Thyroid gland (tissue), 4 donors: ENCODE data around the gene NOX1. TPM values are rescaled to one million over a fixed set of nuclear protein-coding genes. Genes with fewer than 3 reads are reported as not detected.
"Not testable (repeated sequence)": the region's sequence is repeated elsewhere in the genome, so short reads cannot be mapped to it uniquely, and the experiment has no call there.

Experiments used
- DNase-seq, 2 donors: peaks; one replicate each; pipeline ENCODE4 v3.0.0-alpha.2; 2019
- H3K27ac ChIP-seq, 3 donors: fragments of 200-600 bp; sonication (generic); 1 replicate in 2 of 3; 2 replicates in 1 of 3; pipeline ENCODE4 v1.5.1; 2016 to 2019; ENCODE audit warnings: mild to moderate bottlenecking in 1 of 3, moderate library complexity in 1 of 3
- H3K27me3 ChIP-seq: fragments of 200-600 bp; sonication (generic); one replicate; pipeline ENCODE4 v1.5.1; 2019
- H3K36me3 ChIP-seq, 2 donors: fragments of 200-600 bp; sonication (generic); one replicate each; pipeline ENCODE4 v1.5.1; 2016 to 2019
- H3K4me1 ChIP-seq, 2 donors: fragments of 200-600 bp; sonication (generic); one replicate each; pipeline ENCODE4 v1.5.1; 2017 to 2019
- H3K4me3 ChIP-seq, 3 donors: fragments of 200-600 bp; sonication (generic); replicated peaks in 1 of 3; 1 replicate in 2 of 3; 2 replicates in 1 of 3; pipeline ENCODE4 v1.5.1; 2016; ENCODE audit warnings: mild to moderate bottlenecking in 1 of 3
- H3K9me3 ChIP-seq: fragments of 200-600 bp; sonication (generic); one replicate; pipeline ENCODE4 v1.5.1; 2017
- POLR2A ChIP-seq, 2 donors: fragments of 450-650 bp; IDR thresholded peaks; one replicate each; pipeline ENCODE4 v1.6.1; 2017; ENCODE audit warnings: antibody characterized with exemption in 2 of 2, mild to moderate bottlenecking in 2 of 2, moderate library complexity in 1 of 2
- WGBS, 2 donors: methylation state at CpG; one replicate each; pipeline ENCODE4 v1.1.5; 2017; 5-methylcytosine and 5-hydroxymethylcytosine counted together
- intact Hi-C: fragments of 100-400 bp; cut with DNase I; formaldehyde crosslinking; loops from one replicate; pipeline ENCODE4 v1.15.1; 2023
- total RNA-seq, 4 donors: library from RNA; depleted of rRNA; stranded (reverse); fragments of >200 nt; gene quantifications; one replicate each; pipeline ENCODE4 v1.2.3, GENCODE V29; 2016
- TF ChIP-seq, protein P1 (sequence below), 6 experiments: fragments of 200-600 bp in 3 of 6; fragments of 450-650 bp in 3 of 6; sonication (generic) in 3 of 6; IDR thresholded peaks; one replicate each; pipeline ENCODE4 v1.5.1; 2016 to 2019; ENCODE audit warnings: antibody characterized with exemption in 6 of 6, mild to moderate bottlenecking in 2 of 6, inconsistent platforms in 1 of 6, moderate library complexity in 1 of 6

Gene NOX1
- total RNA-seq, 4 donors from 2014 or later: not detected

DNA sequence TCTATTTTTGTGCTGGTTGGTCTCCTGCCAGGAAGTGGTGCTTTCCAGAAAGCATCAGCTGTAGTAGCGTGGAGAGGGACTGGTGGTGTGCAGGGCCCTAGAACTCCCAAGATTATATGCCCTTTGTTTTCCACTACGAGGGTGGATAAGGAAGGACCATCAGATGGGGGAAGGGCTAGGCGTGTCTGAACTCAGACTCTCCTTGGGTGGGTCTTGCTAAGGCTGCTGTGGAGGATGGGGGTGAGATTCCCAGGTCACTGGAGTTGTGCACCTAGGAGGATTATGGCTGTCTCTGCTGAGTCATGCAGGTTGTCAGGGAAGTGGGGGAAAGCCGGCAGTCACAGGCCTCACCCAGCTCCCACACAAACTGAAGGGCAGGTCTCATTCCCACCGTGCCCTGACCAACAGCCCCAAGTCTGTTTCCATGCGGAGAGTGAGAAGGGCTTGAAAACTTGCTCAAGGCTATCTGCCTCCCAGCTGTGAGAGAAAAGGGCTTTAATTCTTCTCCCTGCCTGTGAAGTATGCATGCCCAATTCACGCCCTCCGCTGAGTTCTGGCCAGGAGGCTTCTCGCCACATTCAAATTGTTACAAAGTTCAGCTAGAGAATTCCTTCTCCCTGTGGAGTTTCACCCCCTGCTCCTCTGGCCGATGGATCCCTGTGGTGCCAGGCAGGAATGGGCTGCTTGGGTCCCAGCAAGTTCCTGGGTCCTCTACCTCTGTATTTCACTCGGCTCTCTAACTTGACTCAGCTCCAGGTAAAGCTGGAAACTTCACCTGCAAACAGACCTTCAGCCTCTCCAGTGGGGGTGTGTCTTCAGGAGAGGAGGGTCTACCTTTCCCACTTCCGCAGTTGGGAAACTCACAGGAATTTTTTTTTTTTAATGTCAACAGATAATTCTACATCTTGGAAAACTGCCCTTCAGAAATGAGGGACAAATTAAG, 61.7 kb downstream of the NOX1 start:
- 33 to 37% methylated on average over 7 to 8 of the region's 12 CpGs for WGBS, 2 donors

DNA sequence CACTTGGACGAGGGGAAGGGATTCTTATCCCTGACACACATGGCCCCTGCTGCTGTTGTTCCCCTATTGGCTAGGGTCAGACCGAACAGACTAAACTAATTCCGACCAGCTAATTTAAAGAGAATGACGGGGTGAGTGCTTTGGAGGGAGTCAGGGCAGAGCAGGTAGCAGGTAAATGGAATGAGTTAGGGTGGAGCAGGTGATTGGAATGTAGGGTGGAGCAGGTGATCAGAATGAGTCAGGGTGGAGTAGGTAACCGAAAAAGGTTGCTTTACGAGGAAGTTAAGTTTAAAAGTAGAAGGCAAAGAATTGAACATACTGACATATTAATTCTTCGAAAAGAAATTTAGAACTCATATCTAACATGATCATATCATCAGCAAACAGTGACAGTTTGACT, 65.9 kb downstream of the NOX1 start:
- H3K27me3 ChIP-seq, H3K36me3 ChIP-seq, H3K9me3 ChIP-seq, H3K4me1 ChIP-seq, DNase-seq, H3K27ac ChIP-seq, intact Hi-C loops, H3K4me3 ChIP-seq: not testable (repeated sequence)
- WGBS, 2 donors: 95 to 96% methylated on average over 6 to 7 of the region's 7 CpGs

More for the DNA sequence above, 61.7 kb downstream of the NOX1 start:
- no peaks in the 10 kb centered on the region for H3K27me3 ChIP-seq
- H3K4me1 ChIP-seq: no peaks in the 10 kb centered on the region
- intact Hi-C loops: no loop called here
- TF ChIP-seq POLR2A (IDR thresholded peaks at IDR 0.05): no peak
- TF ChIP-seq, protein P1, sequence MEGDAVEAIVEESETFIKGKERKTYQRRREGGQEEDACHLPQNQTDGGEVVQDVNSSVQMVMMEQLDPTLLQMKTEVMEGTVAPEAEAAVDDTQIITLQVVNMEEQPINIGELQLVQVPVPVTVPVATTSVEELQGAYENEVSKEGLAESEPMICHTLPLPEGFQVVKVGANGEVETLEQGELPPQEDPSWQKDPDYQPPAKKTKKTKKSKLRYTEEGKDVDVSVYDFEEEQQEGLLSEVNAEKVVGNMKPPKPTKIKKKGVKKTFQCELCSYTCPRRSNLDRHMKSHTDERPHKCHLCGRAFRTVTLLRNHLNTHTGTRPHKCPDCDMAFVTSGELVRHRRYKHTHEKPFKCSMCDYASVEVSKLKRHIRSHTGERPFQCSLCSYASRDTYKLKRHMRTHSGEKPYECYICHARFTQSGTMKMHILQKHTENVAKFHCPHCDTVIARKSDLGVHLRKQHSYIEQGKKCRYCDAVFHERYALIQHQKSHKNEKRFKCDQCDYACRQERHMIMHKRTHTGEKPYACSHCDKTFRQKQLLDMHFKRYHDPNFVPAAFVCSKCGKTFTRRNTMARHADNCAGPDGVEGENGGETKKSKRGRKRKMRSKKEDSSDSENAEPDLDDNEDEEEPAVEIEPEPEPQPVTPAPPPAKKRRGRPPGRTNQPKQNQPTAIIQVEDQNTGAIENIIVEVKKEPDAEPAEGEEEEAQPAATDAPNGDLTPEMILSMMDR (IDR thresholded peaks at IDR 0.05): no peak
- no peaks in the 10 kb centered on the region for H3K9me3 ChIP-seq
- H3K36me3 ChIP-seq: no peaks in the 10 kb centered on the region
- H3K4me3 ChIP-seq: no peak overlapping the region
- DNase-seq: no peak
- no peak overlapping the region for H3K27ac ChIP-seq

- intact Hi-C loops: no loop called here
- Histone ChIP-seq H3K27me3 (no peaks in the 10 kb centered on the region), H3K36me3 (no peaks in the 10 kb centered on the region), H3K4me1 (no peaks in the 10 kb centered on the region), H3K27ac (no peak overlapping the region), H3K9me3 (no peaks in the 10 kb centered on the region), H3K4me3 (no peak overlapping the region)
- 60 to 75% methylated on average over 1 of the region's 1 CpG for WGBS, 2 donors
- DNase-seq: no peak
- no peak for TF ChIP-seq POLR2A (IDR thresholded peaks at IDR 0.05)
- TF ChIP-seq, protein P1 (IDR thresholded peaks at IDR 0.05): no peak
Observed at GRCh38 chrX:100804780-100805179, 69.4 kb downstream of the NOX1 start.

DNA sequence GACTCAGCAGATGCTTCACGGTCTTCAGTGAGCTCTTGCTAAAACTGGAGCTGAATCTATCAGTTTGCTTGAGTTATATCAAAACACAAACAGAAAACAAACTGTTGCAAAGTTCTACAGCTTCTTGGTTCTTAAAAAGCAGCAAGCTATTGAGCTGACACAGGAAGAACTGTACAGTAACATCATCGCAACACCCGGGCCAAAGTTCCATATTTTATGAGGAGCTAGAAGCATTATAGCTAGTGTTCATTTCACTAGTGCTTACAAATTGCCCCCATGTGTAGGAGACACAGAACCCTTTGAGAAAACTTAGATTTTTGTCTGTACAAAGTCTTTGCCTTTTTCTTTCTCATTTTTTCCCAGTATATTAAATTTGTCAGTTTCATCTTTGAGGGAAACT, 71.3 kb downstream of the NOX1 start:
- no peak for TF ChIP-seq POLR2A (IDR thresholded peaks at IDR 0.05)
- TF ChIP-seq, protein P1 (IDR thresholded peaks at IDR 0.05): no peak
- H3K4me3 ChIP-seq: no peak overlapping the region
- intact Hi-C loops: no loop called here
- no peaks in the 10 kb centered on the region for H3K27me3 ChIP-seq
- H3K4me1 ChIP-seq: no peaks in the 10 kb centered on the region
- no peak for DNase-seq
- no peaks in the 10 kb centered on the region for H3K36me3 ChIP-seq
- no peak overlapping the region for H3K27ac ChIP-seq
- 81 to 91% methylated on average over 3 of the region's 3 CpGs for WGBS, 2 donors
- H3K9me3 ChIP-seq: no peaks in the 10 kb centered on the region

- H3K9me3 ChIP-seq: no peaks in the 10 kb centered on the region
- WGBS, 2 donors: 61 to 69% methylated on average over 4 of the region's 4 CpGs
- H3K27me3 ChIP-seq: no peaks in the 10 kb centered on the region
- H3K4me1 ChIP-seq: no peaks in the 10 kb centered on the region
- no peak for DNase-seq
- intact Hi-C loops: no loop called here
- TF ChIP-seq, protein P1 (IDR thresholded peaks at IDR 0.05): no peak
- no peak for TF ChIP-seq POLR2A (IDR thresholded peaks at IDR 0.05)
- H3K36me3 ChIP-seq: no peaks in the 10 kb centered on the region
- H3K4me3 ChIP-seq: no peak overlapping the region
- H3K27ac ChIP-seq: no peak overlapping the region
Observed at GRCh38 chrX:100798484-100799214, 75.5 kb downstream of the NOX1 start.
